T-helper 2 cell treated with Interferon-gamma antibody and Interleukin-4, amounts not matched to agents 100 ng/mL and 5 ng/mL, for 36 hours (primary cell): ENCODE data around the gene FBLL1. TPM values are rescaled to one million over a fixed set of nuclear protein-coding genes. Genes with fewer than 3 reads are reported as not detected.
"Not testable (repeated sequence)": the region's sequence is repeated elsewhere in the genome, so short reads cannot be mapped to it uniquely, and the experiment has no call there.

Experiments
- intact Hi-C: fragments of 100-400 bp; cut with micrococcal nuclease; formaldehyde crosslinking; loops from one replicate; pipeline ENCODE4 v1.15.1; 2023
- total RNA-seq: library from RNA; stranded (reverse); gene quantifications from 2 replicates; pipeline ENCODE4 v1.2.3, GENCODE V29; 2022

Gene FBLL1
- total RNA-seq, 1 donor from 2014 or later = not detected

- intact Hi-C loops = no loop called here
Observed at GRCh38 chr5:168550656-168551055, 21.6 kb downstream of the FBLL1 start.

- intact Hi-C loops = no loop called here
Observed at GRCh38 chr5:168552146-168552545, 23.0 kb downstream of the FBLL1 start.

- intact Hi-C loops = no loop called here
Observed at GRCh38 chr5:168553377-168554130, 24.4 kb downstream of the FBLL1 start.

DNA sequence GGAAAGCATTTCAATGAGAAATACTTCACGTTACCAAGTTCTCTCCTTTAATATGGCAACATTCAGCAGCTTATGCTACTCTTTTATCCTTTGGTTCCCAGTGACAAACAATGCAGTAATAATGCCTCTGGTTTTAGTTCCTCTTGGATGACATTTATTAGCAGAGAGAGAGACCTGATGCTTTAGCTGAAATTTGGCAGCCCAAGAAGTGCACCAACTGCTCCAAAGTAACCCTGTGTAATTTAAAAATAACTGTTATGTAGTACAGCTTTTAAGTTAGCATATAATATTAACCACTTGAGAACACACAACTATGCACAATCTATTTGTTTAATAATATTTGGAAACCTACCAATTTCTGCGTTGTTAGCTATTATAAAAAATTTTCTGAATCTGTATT lies 28.3 kb downstream of the FBLL1 start:
- intact Hi-C loops = no loop called here

GRCh38 chr5:168562279-168562678 lies 33.2 kb downstream of the FBLL1 start:
- intact Hi-C loops = no loop called here

DNA sequence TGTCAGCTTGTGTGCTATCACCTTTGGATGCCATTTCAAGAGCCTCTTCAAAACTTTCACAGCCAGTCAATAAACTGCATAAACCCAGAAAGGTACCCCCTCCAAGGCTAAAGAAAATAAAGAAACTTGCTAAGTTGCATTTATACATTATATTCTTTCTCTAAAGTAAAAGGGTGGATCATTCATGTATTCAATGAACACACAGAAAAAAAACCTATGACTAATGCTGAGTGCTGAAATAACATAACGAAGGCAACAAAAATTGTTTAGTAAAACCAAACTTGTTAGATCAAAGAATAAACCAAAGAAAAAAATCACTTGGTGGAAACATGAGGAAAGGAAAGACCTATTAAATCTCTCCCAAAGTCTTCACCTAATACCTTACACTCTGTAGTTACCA lies 34.9 kb downstream of the FBLL1 start:
- intact Hi-C loops = no loop called here

- intact Hi-C loops = no loop called here
Observed at GRCh38 chr5:168568738-168569137, 39.6 kb downstream of the FBLL1 start.

GRCh38 chr5:168570490-168571328 lies 41.6 kb downstream of the FBLL1 start:
- intact Hi-C loops = no loop called here

DNA sequence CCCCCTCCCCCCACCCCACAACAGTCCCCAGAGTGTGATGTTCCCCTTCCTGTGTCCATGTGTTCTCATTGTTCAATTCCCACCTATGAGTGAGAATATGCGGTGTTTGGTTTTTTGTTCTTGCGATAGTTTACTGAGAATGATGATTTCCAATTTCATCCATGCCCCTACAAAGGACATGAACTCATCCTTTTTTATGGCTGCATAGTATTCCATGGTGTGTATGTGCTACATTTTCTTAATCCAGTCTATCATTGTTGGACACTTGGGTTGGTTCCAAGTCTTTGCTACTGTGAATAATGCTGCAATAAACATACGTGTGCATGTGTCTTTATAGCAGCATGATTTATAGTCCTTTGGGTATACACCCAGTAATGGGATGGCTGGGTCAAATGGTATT lies 44.6 kb downstream of the FBLL1 start:
- intact Hi-C loops = not testable (repeated sequence)

GRCh38 chr5:168574156-168574555 lies 45.1 kb downstream of the FBLL1 start:
- intact Hi-C loops = not testable (repeated sequence)

- intact Hi-C loops = no loop called here
Observed at GRCh38 chr5:168575391-168576372, 46.6 kb downstream of the FBLL1 start.

DNA sequence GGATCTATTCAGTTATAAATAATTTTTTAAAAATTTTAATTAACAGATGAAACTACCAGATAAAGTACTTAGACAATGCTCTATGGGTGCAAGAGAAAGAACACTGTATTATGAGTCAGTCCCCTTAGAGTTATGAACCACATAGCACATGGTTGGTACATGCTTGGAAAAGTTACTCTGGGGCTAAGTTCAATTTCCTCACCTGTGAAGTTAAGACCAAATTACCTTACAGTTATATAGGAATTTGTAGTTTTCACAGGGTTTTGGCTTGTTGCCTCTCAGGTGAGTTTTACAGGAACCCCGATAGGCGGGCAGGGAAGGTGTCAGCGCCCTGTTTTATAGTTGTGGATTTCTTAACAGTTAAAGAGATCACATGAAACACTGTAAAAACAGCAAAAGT lies 48.9 kb downstream of the FBLL1 start:
- intact Hi-C loops = no loop called here

- intact Hi-C loops = loop anchor here (1.0 kb wide), 3 partner anchors 93 to 1004 kb away; partner anchors contain the start of genes RARS1 and SPDL1
Observed at GRCh38 chr5:168578538-168579487, 49.7 kb downstream of the FBLL1 start, which contains the start of gene PANK3. Gene PANK3, minus strand, starts transcription at chr5:168579368. Its CDS starts 85 bp downstream, at chr5:168579283.

DNA sequence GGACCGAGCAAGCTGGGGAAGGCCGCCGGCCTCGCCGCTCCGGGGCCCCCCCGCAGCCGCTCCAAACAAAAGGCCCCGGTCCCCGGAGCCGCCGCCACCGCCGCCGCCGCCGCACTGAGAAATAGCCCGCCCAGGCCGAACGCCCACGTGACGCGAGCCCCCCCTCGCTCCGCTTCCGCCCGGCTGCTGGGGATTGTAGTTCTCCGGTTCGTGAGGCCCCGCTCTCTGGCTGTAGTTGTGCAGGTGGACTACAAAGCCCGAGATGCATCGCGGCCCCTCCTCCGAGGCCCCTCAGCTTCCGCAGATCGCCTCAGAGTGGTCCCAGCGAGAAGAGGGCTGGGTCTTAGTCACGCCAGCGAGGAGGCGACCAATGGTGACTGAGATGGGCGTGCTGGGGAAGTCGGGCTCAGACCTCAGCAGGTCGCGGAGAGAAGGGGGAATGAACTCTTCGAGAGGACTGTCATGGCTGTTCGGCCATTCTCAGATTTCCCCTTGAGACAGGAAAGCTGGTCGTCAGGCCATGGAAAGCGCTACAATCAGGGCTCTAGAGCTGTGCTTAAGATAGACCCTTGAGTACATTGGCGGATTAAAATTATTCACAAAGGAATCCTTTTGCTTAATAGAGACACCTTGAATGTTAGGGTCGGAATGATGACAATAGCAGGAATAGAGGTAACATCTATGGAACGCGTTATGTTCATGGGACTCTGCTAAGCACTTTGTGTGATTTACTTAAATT lies 50.6 kb downstream of the FBLL1 start:
- intact Hi-C loops = loop anchor here (1.0 kb wide), 3 partner anchors 93 to 1004 kb away; partner anchors contain the start of genes RARS1 and SPDL1

- intact Hi-C loops = no loop called here
Observed at GRCh38 chr5:168580227-168580508, 51.1 kb downstream of the FBLL1 start.
